Activated naive CD8-positive, alpha-beta T cell treated with anti-CD3 and anti-CD28 coated beads for 36 hours (primary cell): ENCODE data around the gene WDR6. TPM values are rescaled to one million over a fixed set of nuclear protein-coding genes. Genes with fewer than 3 reads are reported as not detected.

Experiments
- total RNA-seq, 2 experiments: library from RNA; stranded (reverse); gene quantifications; one replicate each; pipeline ENCODE4 v1.2.3, GENCODE V29; 2021

Gene WDR6
- total RNA-seq, 2 experiments from 2014 or later, result 135 to 140 TPM

Other genes starting within 250 kb of the WDR6 start
- 10 to 100 TPM; 42.8 to 45.2 TPM for gene PRKAR2A, start 159.5 kb upstream of the WDR6 start, total RNA-seq
- gene SLC25A20, start 108.5 kb upstream of the WDR6 start, total RNA-seq, result 10 to 100 TPM; 19.2 to 23.9 TPM
- 100 to 1,000 TPM; 126 TPM for gene ARIH2, start 88.5 kb upstream of the WDR6 start, total RNA-seq
- gene P4HTM, start 17.1 kb upstream of the WDR6 start, total RNA-seq, result 10 to 100 TPM; 20.7 TPM
- gene DALRD3, start 11.2 kb downstream of the WDR6 start, total RNA-seq, result 10 to 100 TPM; 22.3 to 24.7 TPM
- 10 to 100 TPM; 82.0 to 82.5 TPM for gene NDUFAF3, start 14.7 kb downstream of the WDR6 start, total RNA-seq
- gene IMPDH2, start 22.0 kb downstream of the WDR6 start, total RNA-seq, result 100 to 1,000 TPM; 532 to 549 TPM
- gene QRICH1, start 86.7 kb downstream of the WDR6 start, total RNA-seq, result 100 to 1,000 TPM; 126 to 127 TPM
- gene QARS1, start 97.4 kb downstream of the WDR6 start, total RNA-seq, result 100 to 1,000 TPM; 252 to 272 TPM
- gene USP19, start 113.4 kb downstream of the WDR6 start, total RNA-seq, result 10 to 100 TPM; 50.8 to 55.5 TPM
- gene LAMB2, start 125.7 kb downstream of the WDR6 start, total RNA-seq, result not detected
- gene CCDC71, start 158.9 kb downstream of the WDR6 start, total RNA-seq, result 10 to 100 TPM; 30.0 to 30.9 TPM
- 1 to 10 TPM; 3.4 TPM for gene KLHDC8B, start 164.2 kb downstream of the WDR6 start, total RNA-seq